Upper lobe of left lung (tissue), 4 donors: ENCODE measurements around the gene RBM20.

Experiments
- CTCF ChIP-seq, 6 experiments: fragments of 450-650 bp in 4 of 6; fragments of 200-600 bp in 2 of 6; sonication (generic) in 2 of 6; IDR thresholded peaks; one replicate each; pipeline ENCODE4 v1.5.1; 2016 to 2019; ENCODE audit warnings: antibody characterized with exemption in 6 of 6
- EP300 ChIP-seq, 4 donors: sonication (generic); formaldehyde crosslinking; IDR thresholded peaks; one replicate each; pipeline ENCODE4 v1.5.1; 2017; ENCODE audit warnings: antibody characterized with exemption in 4 of 4, control low read depth in 2 of 4
- POLR2A ChIP-seq, 4 donors: fragments of 450-650 bp; IDR thresholded peaks; one replicate each; pipeline ENCODE4 v1.5.1; 2016 to 2017; ENCODE audit warnings: antibody characterized with exemption in 4 of 4, mild to moderate bottlenecking in 2 of 4
- POLR2AphosphoS5 ChIP-seq, 2 donors: sonication (generic); formaldehyde crosslinking; IDR thresholded peaks; one replicate each; pipeline ENCODE4 v1.5.1; 2017; ENCODE audit warnings: antibody characterized with exemption in 2 of 2

GRCh38 chr10:110802090-110802489 is 158.0 kb downstream of the RBM20 start:
- TF ChIP-seq CTCF (IDR thresholded peaks at IDR 0.05) (no peak), POLR2A (IDR thresholded peaks at IDR 0.05) (no peak), POLR2AphosphoS5 (IDR thresholded peaks at IDR 0.05) (no peak), EP300 (IDR thresholded peaks at IDR 0.05) (no peak)
